T-helper 17 cell (primary cell): ENCODE measurements around the gene PELO. TPM values are rescaled to one million over a fixed set of nuclear protein-coding genes. Genes with fewer than 3 reads are reported as not detected.

Source experiments
- ATAC-seq: fragments of 150-1000 bp; cut with Tn5 transposase; 2 replicates; pipeline ENCODE4 v1.10.0; 2021; ENCODE audit warnings: mild to moderate bottlenecking, moderate library complexity
- DNase-seq, 3 donors: peaks; one replicate each; pipeline versions ENCODE4 v3.0.0 to v3.0.0-alpha.2; 2020 to 2021
- H3K9me3 ChIP-seq: one replicate; pipeline ENCODE4 v1.7.0; 2013; ENCODE audit warnings: low read length, mild to moderate bottlenecking; ENCODE audit not compliant: control insufficient read depth, poor library complexity, severe bottlenecking
- H3K27ac Mint-ChIP-seq: one replicate; pipeline ENCODE4 v1.8.0; 2022; ENCODE audit warnings: mild to moderate bottlenecking, moderate library complexity, mixed read lengths
- H3K27me3 Mint-ChIP-seq: one replicate; pipeline ENCODE4 v1.8.0; 2022; ENCODE audit warnings: mixed read lengths
- H3K36me3 Mint-ChIP-seq: one replicate; pipeline ENCODE4 v1.8.0; 2022; ENCODE audit warnings: low read depth, mixed read lengths
- H3K4me1 Mint-ChIP-seq: one replicate; pipeline ENCODE4 v1.8.0; 2022; ENCODE audit warnings: mild to moderate bottlenecking, mixed read lengths
- H3K4me3 Mint-ChIP-seq: one replicate; pipeline ENCODE4 v1.8.0; 2022; ENCODE audit warnings: mild to moderate bottlenecking, moderate library complexity, mixed read lengths
- total RNA-seq, 4 donors: library from RNA in 2 of 4; stranded (reverse) in 2 of 4; gene quantifications; one replicate each; pipeline ENCODE4 v1.2.3 and lab custom pipeline; 2022 to 2026

PELO gene
- total RNA-seq, 2 donors from 2014 or later: 6.0 to 8.1 TPM

GRCh38 chr5:52778781-52779180, 8.9 kb upstream of the PELO start:
- H3K36me3 Mint-ChIP-seq: no peaks in the 10 kb centered on the region
- peaks cover 14% of the 10 kb centered on the region for H3K4me1 Mint-ChIP-seq
- ATAC-seq (no peak), DNase-seq (no peak)
- H3K27ac Mint-ChIP-seq: no peak overlapping the region
- H3K4me3 Mint-ChIP-seq: no peak overlapping the region
- no peaks in the 10 kb centered on the region for H3K9me3 ChIP-seq
- no peaks in the 10 kb centered on the region for H3K27me3 Mint-ChIP-seq

DNA sequence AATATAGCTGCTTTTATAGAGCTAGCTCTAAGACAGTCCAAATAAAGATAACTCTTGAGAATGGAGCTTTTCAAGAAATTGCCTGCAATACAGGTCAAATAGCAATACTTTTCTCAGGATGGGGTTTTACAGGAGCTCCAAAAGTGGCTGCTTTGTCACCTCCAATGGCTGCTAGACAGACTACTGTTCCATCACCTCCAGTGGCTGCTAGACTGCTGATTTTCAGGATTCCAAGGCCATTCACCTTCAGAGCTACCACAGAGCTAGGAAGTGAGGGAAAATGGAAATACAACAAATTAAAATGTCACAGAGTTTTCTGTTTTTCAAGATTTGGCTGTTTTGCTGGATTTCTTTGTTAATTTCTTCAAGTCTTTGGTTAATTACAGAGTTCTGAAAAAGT, 8.5 kb upstream of the PELO start:
- H3K9me3 ChIP-seq: no peaks in the 10 kb centered on the region
- Mint-ChIP-seq H3K27ac (no peak overlapping the region), H3K4me3 (no peak overlapping the region), H3K36me3 (no peaks in the 10 kb centered on the region), H3K4me1 (peaks cover 10% of the 10 kb centered on the region), H3K27me3 (no peaks in the 10 kb centered on the region)
- DNase-seq (no peak), ATAC-seq (no peak)

DNA sequence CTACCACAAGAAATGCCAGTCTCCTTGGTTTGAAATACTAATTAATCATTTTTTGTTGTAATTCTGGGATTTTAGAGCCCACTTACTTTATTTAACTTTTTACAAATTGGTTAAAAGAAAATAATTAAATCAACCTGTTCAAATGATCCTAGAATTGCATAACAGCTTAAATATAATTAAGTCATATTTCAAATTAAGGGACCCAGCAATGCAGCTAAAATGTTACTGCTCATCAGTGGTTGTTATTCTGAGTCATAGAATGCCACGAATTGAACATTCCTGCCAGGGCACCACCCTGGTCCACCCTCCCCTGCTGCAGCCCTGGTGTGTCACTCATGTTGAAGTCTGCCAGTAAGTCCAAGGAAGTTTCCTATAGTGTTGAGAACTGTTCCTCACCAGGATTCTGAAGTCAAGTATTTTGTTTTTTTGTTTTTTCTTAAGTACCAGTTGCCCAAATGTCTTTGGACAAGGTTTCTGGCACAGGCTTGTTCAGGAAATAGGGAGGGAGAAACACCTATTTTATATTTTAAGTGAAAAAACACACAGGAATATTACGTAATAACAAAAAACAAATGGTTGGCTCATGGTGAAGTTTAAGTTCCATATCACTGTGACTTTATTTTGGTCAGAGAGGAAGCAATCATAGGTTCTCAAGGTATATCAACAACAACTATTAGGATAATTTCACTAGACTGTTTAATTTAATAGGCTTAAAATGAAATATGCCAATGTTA, 4.3 kb upstream of the PELO start:
- DNase-seq (no peak), ATAC-seq (no peak)
- Mint-ChIP-seq H3K27me3 (no peaks in the 10 kb centered on the region), H3K27ac (no peak overlapping the region), H3K4me3 (no peak overlapping the region), H3K36me3 (no peaks in the 10 kb centered on the region), H3K4me1 (peaks cover 19% of the 10 kb centered on the region)
- no peaks in the 10 kb centered on the region for H3K9me3 ChIP-seq

DNA sequence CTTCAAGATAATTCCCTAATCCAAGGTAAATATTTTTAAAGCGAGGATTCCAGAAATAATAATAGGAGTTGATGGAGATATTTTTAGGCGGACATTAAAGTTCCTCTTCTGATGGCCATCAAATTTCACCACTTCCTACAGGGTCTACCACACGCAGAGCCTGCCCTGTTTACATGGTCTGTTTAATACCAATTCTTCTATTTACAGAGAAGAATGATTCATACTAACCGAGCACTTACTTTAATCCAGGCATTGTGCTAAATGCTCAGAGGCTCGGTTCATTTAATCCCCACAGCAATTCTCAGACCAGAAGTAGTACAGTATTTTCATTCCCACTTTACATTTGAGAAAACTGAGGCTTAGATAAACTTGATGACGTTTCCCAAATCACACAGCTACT, 3.0 kb upstream of the PELO start:
- Mint-ChIP-seq H3K4me1 (peaks cover 23% of the 10 kb centered on the region), H3K4me3 (no peak overlapping the region), H3K36me3 (no peaks in the 10 kb centered on the region), H3K27me3 (no peaks in the 10 kb centered on the region), H3K27ac (no peak overlapping the region)
- no peak for ATAC-seq
- DNase-seq: no peak
- no peaks in the 10 kb centered on the region for H3K9me3 ChIP-seq

- no peak for DNase-seq
- ATAC-seq: no peak
- H3K36me3 Mint-ChIP-seq: peaks cover 3% of the 10 kb centered on the region
- no peaks in the 10 kb centered on the region for H3K27me3 Mint-ChIP-seq
- H3K27ac Mint-ChIP-seq: peak overlapping the region; percentile 16
- no peaks in the 10 kb centered on the region for H3K9me3 ChIP-seq
- H3K4me1 Mint-ChIP-seq: peaks cover 33% of the 10 kb centered on the region
- H3K4me3 Mint-ChIP-seq: peak overlapping the region; percentile 19
Measured at GRCh38 chr5:52786391-52786790, 1.3 kb upstream of the PELO start.

GRCh38 chr5:52786949-52787599, 642 bp upstream of the PELO start:
- Mint-ChIP-seq H3K36me3 (peaks cover 3% of the 10 kb centered on the region), H3K4me3 (peak overlapping the region; percentile 94), H3K27ac (peak overlapping the region; percentile 88), H3K4me1 (peaks cover 33% of the 10 kb centered on the region), H3K27me3 (no peaks in the 10 kb centered on the region)
- ATAC-seq (peak; percentile 71), DNase-seq (no peak)
- H3K9me3 ChIP-seq: no peaks in the 10 kb centered on the region

GRCh38 chr5:52788505-52788821, 747 bp downstream of the PELO start:
- Mint-ChIP-seq H3K4me3 (peak overlapping the region; percentile 94), H3K27me3 (no peaks in the 10 kb centered on the region), H3K36me3 (peaks cover 3% of the 10 kb centered on the region), H3K4me1 (peaks cover 31% of the 10 kb centered on the region), H3K27ac (no peak overlapping the region)
- no peak for ATAC-seq
- DNase-seq: no peak
- no peaks in the 10 kb centered on the region for H3K9me3 ChIP-seq

DNA sequence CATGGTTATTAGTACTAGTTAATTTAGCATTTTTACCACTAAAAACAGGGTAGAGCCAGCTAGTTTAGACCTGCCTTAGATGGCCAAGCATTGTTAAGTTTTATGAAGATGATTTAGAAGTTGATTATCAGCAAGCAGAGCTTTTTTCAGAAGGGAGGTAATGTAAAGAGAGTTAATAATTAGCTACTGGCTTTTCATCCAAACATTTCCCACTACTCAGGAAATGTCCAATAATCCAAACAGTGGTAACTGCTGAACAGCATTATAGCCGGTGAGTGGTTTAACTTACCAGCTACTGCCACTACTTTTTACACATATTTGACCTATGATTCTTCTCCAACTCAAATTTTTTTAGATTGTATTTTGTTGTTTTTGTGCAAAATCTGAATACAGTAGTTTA, 1.7 kb downstream of the PELO start:
- Mint-ChIP-seq H3K27ac (no peak overlapping the region), H3K4me3 (peak overlapping the region; percentile 94), H3K27me3 (no peaks in the 10 kb centered on the region), H3K36me3 (peaks cover 3% of the 10 kb centered on the region), H3K4me1 (peaks cover 31% of the 10 kb centered on the region)
- no peak for DNase-seq
- no peaks in the 10 kb centered on the region for H3K9me3 ChIP-seq
- no peak for ATAC-seq

DNA sequence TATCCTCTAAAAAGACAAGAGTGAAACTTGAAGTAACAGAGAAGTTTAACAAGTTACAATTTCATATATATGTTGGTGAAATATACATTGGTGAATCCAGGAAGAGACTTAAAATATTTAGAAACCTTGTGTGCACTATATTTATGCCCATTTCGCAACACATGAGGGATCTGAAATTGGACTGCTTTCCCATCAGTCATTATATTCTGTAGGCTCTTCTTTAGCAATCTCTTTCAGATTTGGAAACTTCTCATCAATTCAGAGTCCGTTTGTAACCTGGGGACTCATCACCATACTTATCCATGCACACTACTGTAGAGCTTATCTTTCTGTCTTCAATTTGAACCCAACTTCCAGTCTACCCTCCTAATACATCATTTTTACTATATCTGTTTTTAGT, 2.1 kb downstream of the PELO start:
- Mint-ChIP-seq H3K4me1 (peaks cover 31% of the 10 kb centered on the region), H3K27me3 (no peaks in the 10 kb centered on the region), H3K36me3 (peaks cover 3% of the 10 kb centered on the region), H3K27ac (no peak overlapping the region), H3K4me3 (peak overlapping the region; percentile 43)
- H3K9me3 ChIP-seq: no peaks in the 10 kb centered on the region
- no peak for DNase-seq
- no peak for ATAC-seq

GRCh38 chr5:52791366-52791765, 3.6 kb downstream of the PELO start:
- Mint-ChIP-seq H3K36me3 (peaks cover 3% of the 10 kb centered on the region), H3K27me3 (no peaks in the 10 kb centered on the region), H3K27ac (no peak overlapping the region)

GRCh38 chr5:52794519-52794918, 6.8 kb downstream of the PELO start:
- H3K9me3 ChIP-seq: no peaks in the 10 kb centered on the region

More at GRCh38 chr5:52791366-52791765, 3.6 kb downstream of the PELO start:
- H3K9me3 ChIP-seq: no peaks in the 10 kb centered on the region
- Mint-ChIP-seq H3K4me3 (no peak overlapping the region), H3K4me1 (peaks cover 30% of the 10 kb centered on the region)
- ATAC-seq (no peak), DNase-seq (no peak)

DNA sequence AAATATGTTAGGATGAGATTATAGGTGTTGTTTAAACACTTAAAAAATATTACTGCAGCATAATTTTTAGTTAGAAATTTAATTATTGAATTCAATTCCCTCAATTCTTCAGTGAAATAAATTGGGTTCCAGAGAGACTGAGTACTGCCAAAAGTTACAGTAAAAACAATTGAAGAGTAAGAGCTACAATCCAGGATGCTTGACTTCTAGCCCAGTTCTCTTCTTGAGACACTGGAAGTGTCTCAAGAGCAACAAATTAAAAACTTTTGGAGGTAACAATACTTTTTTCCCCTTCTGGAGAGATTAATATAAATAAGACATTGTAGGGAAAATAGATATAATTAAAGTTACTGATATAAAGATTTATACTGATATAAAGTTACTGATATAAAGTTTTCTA, 8.3 kb downstream of the PELO start:
- DNase-seq: no peak
- H3K27me3 Mint-ChIP-seq: no peaks in the 10 kb centered on the region
- no peak for ATAC-seq
- peaks cover 34% of the 10 kb centered on the region for H3K4me1 Mint-ChIP-seq
- no peak overlapping the region for H3K4me3 Mint-ChIP-seq
- peaks cover 2% of the 10 kb centered on the region for H3K36me3 Mint-ChIP-seq
- no peak overlapping the region for H3K27ac Mint-ChIP-seq
- H3K9me3 ChIP-seq: no peaks in the 10 kb centered on the region

More at GRCh38 chr5:52794519-52794918, 6.8 kb downstream of the PELO start:
- ATAC-seq (no peak), DNase-seq (no peak)
- peaks cover 3% of the 10 kb centered on the region for H3K36me3 Mint-ChIP-seq
- H3K4me1 Mint-ChIP-seq: peaks cover 32% of the 10 kb centered on the region
- H3K27me3 Mint-ChIP-seq: no peaks in the 10 kb centered on the region
- no peak overlapping the region for H3K27ac Mint-ChIP-seq
- H3K4me3 Mint-ChIP-seq: no peak overlapping the region

DNA sequence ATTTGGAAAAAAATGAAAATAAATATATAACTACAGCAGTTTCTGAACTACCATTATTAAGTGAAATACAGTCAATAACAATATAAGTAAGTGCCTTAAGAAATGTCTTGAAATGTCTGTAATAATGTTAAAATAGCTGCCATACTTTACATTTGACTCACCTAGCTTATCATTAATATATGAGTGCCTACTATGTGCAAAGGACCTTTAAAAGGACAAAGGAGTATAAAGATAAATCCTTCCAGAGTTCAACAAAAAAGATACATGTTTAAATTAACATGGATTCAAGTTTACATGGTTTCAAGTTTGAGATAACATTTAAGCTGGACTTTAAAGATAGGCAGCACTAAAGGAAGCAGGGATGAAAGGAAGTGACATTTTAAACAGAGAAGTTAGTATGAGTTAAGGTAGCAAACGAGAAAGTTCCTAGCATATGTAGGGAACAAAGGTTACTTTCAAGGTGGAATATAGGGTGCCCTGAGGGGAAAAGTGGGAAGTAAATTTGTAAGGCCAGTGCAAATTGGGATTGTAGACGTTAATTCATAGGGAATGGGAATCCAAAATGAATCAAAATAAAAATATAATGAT, 8.9 kb downstream of the PELO start:
- Mint-ChIP-seq H3K36me3 (peaks cover 2% of the 10 kb centered on the region), H3K4me3 (peak overlapping the region; percentile 8), H3K4me1 (peaks cover 39% of the 10 kb centered on the region), H3K27me3 (no peaks in the 10 kb centered on the region), H3K27ac (no peak overlapping the region)
- ATAC-seq (no peak), DNase-seq (no peak)
- no peaks in the 10 kb centered on the region for H3K9me3 ChIP-seq

GRCh38 chr5:52798938-52799337, 11.2 kb downstream of the PELO start:
- Mint-ChIP-seq H3K4me1 (peaks cover 42% of the 10 kb centered on the region), H3K27ac (peak overlapping the region; percentile 97), H3K4me3 (peak overlapping the region; percentile 98), H3K27me3 (no peaks in the 10 kb centered on the region), H3K36me3 (peaks cover 2% of the 10 kb centered on the region)
- H3K9me3 ChIP-seq: no peaks in the 10 kb centered on the region
- ATAC-seq: no peak
- no peak for DNase-seq
